NT2/D1 (cell line): ENCODE results near the gene DDB1.

Source experiments
- DNase-seq: peaks from one replicate; pipeline ENCODE4 v3.0.0-alpha.2; 2011; ENCODE audit warnings: low read depth, low spot score
- H3K27me3 ChIP-seq: 2 replicates; pipeline ENCODE4 v1.6.0; 2011; ENCODE audit warnings: mild to moderate bottlenecking; ENCODE audit not compliant: insufficient read length, insufficient read depth
- H3K36me3 ChIP-seq: 2 replicates; pipeline ENCODE4 v1.6.1; 2011; ENCODE audit warnings: mild to moderate bottlenecking, low read length, mixed read lengths; ENCODE audit not compliant: insufficient read depth, insufficient read length
- H3K4me1 ChIP-seq: 2 replicates; pipeline ENCODE4 v1.5.1; 2011; ENCODE audit not compliant: insufficient read depth, insufficient read length
- H3K4me3 ChIP-seq: 2 replicates; pipeline ENCODE4 v1.5.1; 2011; ENCODE audit warnings: low read depth; ENCODE audit not compliant: insufficient read length
- H3K9ac ChIP-seq: 2 replicates; pipeline ENCODE4 v1.6.0; 2011; ENCODE audit warnings: low read depth; ENCODE audit not compliant: insufficient read length
- H3K9me3 ChIP-seq: 2 replicates; pipeline ENCODE4 v1.5.1; 2011; ENCODE audit warnings: mild to moderate bottlenecking, low read length; ENCODE audit not compliant: insufficient read depth
- SUZ12 ChIP-seq: IDR thresholded peaks from 2 replicates; pipeline ENCODE4 v1.6.1; 2011; ENCODE audit not compliant: insufficient read length, insufficient read depth; ENCODE audit errors: extremely low read depth
- YY1 ChIP-seq: IDR thresholded peaks from 2 replicates; pipeline ENCODE4 v1.6.1; 2011; ENCODE audit not compliant: insufficient read length, insufficient read depth
- ZNF274 ChIP-seq: IDR thresholded peaks from 2 replicates; pipeline ENCODE4 v1.6.1; 2011; ENCODE audit warnings: mild to moderate bottlenecking, low read depth, low read length

Gene DDB1

GRCh38 chr11:61370349-61371005 lies 37.6 kb upstream of the DDB1 start:
- Histone ChIP-seq H3K4me3 (no peak overlapping the region), H3K27me3 (no peaks in the 10 kb centered on the region), H3K9ac (no peak overlapping the region), H3K36me3 (peaks cover 74% of the 10 kb centered on the region), H3K4me1 (no peaks in the 10 kb centered on the region), H3K9me3 (peaks cover 63% of the 10 kb centered on the region)
- TF ChIP-seq ZNF274 (no peak), YY1 (no peak), SUZ12 (no peak)
- no peak for DNase-seq

- TF ChIP-seq YY1 = no peak
- no peak for TF ChIP-seq ZNF274
- TF ChIP-seq SUZ12 = no peak
- Histone ChIP-seq H3K36me3 (peaks cover 72% of the 10 kb centered on the region), H3K27me3 (no peaks in the 10 kb centered on the region), H3K4me3 (no peak overlapping the region), H3K4me1 (no peaks in the 10 kb centered on the region), H3K9me3 (peaks cover 55% of the 10 kb centered on the region), H3K9ac (no peak overlapping the region)
- no peak for DNase-seq
Observed at GRCh38 chr11:61369372-61370348, 36.8 kb upstream of the DDB1 start.

- DNase-seq = no peak
- H3K9ac ChIP-seq = no peak overlapping the region
- H3K9me3 ChIP-seq = peaks cover 45% of the 10 kb centered on the region
- H3K4me1 ChIP-seq = no peaks in the 10 kb centered on the region
- TF ChIP-seq SUZ12 (no peak), ZNF274 (no peak), YY1 (no peak)
- no peaks in the 10 kb centered on the region for H3K27me3 ChIP-seq
- no peak overlapping the region for H3K4me3 ChIP-seq
- H3K36me3 ChIP-seq = peaks cover 78% of the 10 kb centered on the region
Observed at GRCh38 chr11:61368646-61369045, 35.7 kb upstream of the DDB1 start.

- Histone ChIP-seq H3K9me3 (peaks cover 33% of the 10 kb centered on the region), H3K27me3 (no peaks in the 10 kb centered on the region), H3K9ac (no peak overlapping the region), H3K4me3 (no peak overlapping the region), H3K4me1 (no peaks in the 10 kb centered on the region), H3K36me3 (peaks cover 76% of the 10 kb centered on the region)
- DNase-seq = no peak
- no peak for TF ChIP-seq ZNF274
- TF ChIP-seq SUZ12 = no peak
- TF ChIP-seq YY1 = no peak
Observed at GRCh38 chr11:61367406-61367805, 34.5 kb upstream of the DDB1 start.

- no peak overlapping the region for H3K4me3 ChIP-seq
- H3K9me3 ChIP-seq = 0 out of 2 replicates have a peak, but pooled peaks cover under 1% of the 10 kb centered on the region
- TF ChIP-seq YY1 (no peak), SUZ12 (no peak), ZNF274 (no peak)
- no peak for DNase-seq
- peaks cover 54% of the 10 kb centered on the region for H3K36me3 ChIP-seq
- no peak overlapping the region for H3K9ac ChIP-seq
- H3K27me3 ChIP-seq = no peaks in the 10 kb centered on the region
- H3K4me1 ChIP-seq = no peaks in the 10 kb centered on the region
Observed at GRCh38 chr11:61364012-61364675, 31.2 kb upstream of the DDB1 start.

- H3K9ac ChIP-seq = peak overlapping the region; percentile 98
- H3K4me1 ChIP-seq = no peaks in the 10 kb centered on the region
- H3K36me3 ChIP-seq = peaks cover 42% of the 10 kb centered on the region
- DNase-seq = no peak
- peak overlapping the region; percentile 94 for H3K4me3 ChIP-seq
- TF ChIP-seq SUZ12 (no peak), ZNF274 (no peak), YY1 (no peak)
- no peaks in the 10 kb centered on the region for H3K9me3 ChIP-seq
- no peaks in the 10 kb centered on the region for H3K27me3 ChIP-seq
Observed at GRCh38 chr11:61362542-61362875, 29.6 kb upstream of the DDB1 start.
